ENCODE results near the gene CDON.

The CDON gene

GRCh38 chr11:125952973-125953372, 109.7 kb downstream of the CDON start:
- no peak overlapping the region for H3K4me3 ChIP-seq (ENCODE audit: low read length)
- no peak for TF ChIP-seq CTCF (conservative IDR thresholded peaks at IDR 0.05; ENCODE audit: low read depth, low read length)
- no peak for DNase-seq (ENCODE audit: low read depth)

GRCh38 chr11:125952559-125952958, 110.1 kb downstream of the CDON start:
- DNase-seq (ENCODE audit: low read depth), result no peak
- no peak overlapping the region for H3K4me3 ChIP-seq (ENCODE audit: low read length)
- no peak for TF ChIP-seq CTCF (conservative IDR thresholded peaks at IDR 0.05; ENCODE audit: low read depth, low read length)

- TF ChIP-seq CTCF (conservative IDR thresholded peaks at IDR 0.05; ENCODE audit: low read depth, low read length), result no peak
- no peak for DNase-seq (ENCODE audit: low read depth)
- H3K4me3 ChIP-seq (ENCODE audit: low read length), result no peak overlapping the region
Measured at GRCh38 chr11:125951731-125952130, 110.9 kb downstream of the CDON start.

GRCh38 chr11:125950696-125951651, 111.7 kb downstream of the CDON start:
- no peak for DNase-seq (ENCODE audit: low read depth)
- no peak overlapping the region for H3K4me3 ChIP-seq (ENCODE audit: low read length)
- TF ChIP-seq CTCF (conservative IDR thresholded peaks at IDR 0.05; ENCODE audit: low read depth, low read length), result no peak

GRCh38 chr11:125950178-125950490, 112.5 kb downstream of the CDON start:
- DNase-seq (ENCODE audit: low read depth), result no peak
- no peak overlapping the region for H3K4me3 ChIP-seq (ENCODE audit: low read length)
- TF ChIP-seq CTCF (conservative IDR thresholded peaks at IDR 0.05; ENCODE audit: low read depth, low read length), result no peak

GRCh38 chr11:125949271-125950177, 113.1 kb downstream of the CDON start:
- no peak overlapping the region for H3K4me3 ChIP-seq (ENCODE audit: low read length)
- no peak for TF ChIP-seq CTCF (conservative IDR thresholded peaks at IDR 0.05; ENCODE audit: low read depth, low read length)
- no peak for DNase-seq (ENCODE audit: low read depth)
